Uterus (tissue), 4 donors: ENCODE data around the gene SURF4. TPM values are rescaled to one million over a fixed set of nuclear protein-coding genes. Genes with fewer than 3 reads are reported as not detected.

ENCODE experiments used
- DNase-seq, 2 donors: peaks; one replicate each; pipeline ENCODE4 v3.0.0-alpha.2; 2019 to 2020
- H3K27ac ChIP-seq, 2 donors: fragments of 200-600 bp; sonication (generic); 1 replicate in 1 of 2; 2 replicates in 1 of 2; pipeline ENCODE4 v1.5.1; 2016 to 2018
- H3K27me3 ChIP-seq, 2 donors: fragments of 200-600 bp; sonication (generic); one replicate each; pipeline ENCODE4 v1.5.1; 2018 to 2019; ENCODE audit warnings: control low read depth in 1 of 2
- H3K36me3 ChIP-seq, 2 donors: fragments of 200-600 bp; sonication (generic); one replicate each; pipeline ENCODE4 v1.5.1; 2019; ENCODE audit warnings: control low read depth in 1 of 2
- H3K4me1 ChIP-seq, 2 donors: fragments of 200-600 bp; sonication (generic); one replicate each; pipeline ENCODE4 v1.5.1; 2018 to 2019; ENCODE audit warnings: control low read depth in 1 of 2
- H3K4me3 ChIP-seq, 2 donors: fragments of 200-600 bp; sonication (generic); 1 replicate in 1 of 2; 2 replicates in 1 of 2; pipeline ENCODE4 v1.5.1; 2018 to 2019; ENCODE audit warnings: mild to moderate bottlenecking in 1 of 2
- H3K9me3 ChIP-seq, 2 donors: fragments of 200-600 bp; sonication (generic); one replicate each; pipeline ENCODE4 v1.5.1; 2019; ENCODE audit warnings: control low read depth in 1 of 2
- CTCF ChIP-seq, 4 experiments: fragments of 200-600 bp in 2 of 4; fragments of 450-650 bp in 2 of 4; sonication (generic) in 2 of 4; IDR thresholded peaks; one replicate each; pipeline ENCODE4 v1.5.1; 2016 to 2019; ENCODE audit warnings: antibody characterized with exemption in 4 of 4, mild to moderate bottlenecking in 2 of 4, moderate library complexity in 1 of 4
- POLR2A ChIP-seq, 2 donors: fragments of 450-650 bp; IDR thresholded peaks; one replicate each; pipeline ENCODE4 v1.6.1; 2016; ENCODE audit warnings: antibody characterized with exemption in 2 of 2, mild to moderate bottlenecking in 1 of 2, moderate library complexity in 1 of 2
- intact Hi-C: fragments of 100-400 bp; cut with DNase I; formaldehyde crosslinking; loops from one replicate; pipeline ENCODE4 v1.15.1; 2023; ENCODE audit warnings: low total_unique reads
- total RNA-seq, 4 donors: library from RNA; depleted of rRNA in 3 of 4; stranded (reverse); fragments of >200 nt in 3 of 4; gene quantifications; one replicate each; pipeline versions ENCODE4 v1.1.0 to v1.2.4, GENCODE V29; 2014 to 2023
- donor health status: DM: yes; HTN: yes; CAD: no.

Gene SURF4
- total RNA-seq, 4 donors from 2014 or later: 74.7 to 262 (median 108) TPM

GRCh38 chr9:133415170-133415569 lies 39.3 kb upstream of the SURF4 start:
- H3K9me3 ChIP-seq: no peaks in the 10 kb centered on the region
- TF ChIP-seq CTCF (IDR thresholded peaks at IDR 0.05) (no peak), POLR2A (IDR thresholded peaks at IDR 0.05) (no peak)
- H3K4me3 ChIP-seq: no peak overlapping the region
- peaks cover 0 to 8% of the 10 kb centered on the region in 2 donors for H3K4me1 ChIP-seq
- DNase-seq: no peak
- intact Hi-C loops: no loop called here
- H3K27me3 ChIP-seq: no peaks in the 10 kb centered on the region
- H3K36me3 ChIP-seq: no peaks in the 10 kb centered on the region
- H3K27ac ChIP-seq: no peak overlapping the region

- Histone ChIP-seq H3K4me1 (no peaks in the 10 kb centered on the region), H3K4me3 (no peak overlapping the region), H3K27me3 (no peaks in the 10 kb centered on the region), H3K36me3 (no peaks in the 10 kb centered on the region), H3K27ac (no peak overlapping the region), H3K9me3 (no peaks in the 10 kb centered on the region)
- DNase-seq: no peak
- intact Hi-C loops: loop anchor here (5.0 kb wide), 1 partner anchor 79 kb away; no protein-coding TSS in a partner anchor
- TF ChIP-seq CTCF (IDR thresholded peaks at IDR 0.05): no peak
These were observed 32.2 kb upstream of the SURF4 start for GRCh38 chr9:133408042-133408441.

GRCh38 chr9:133406480-133407307 lies 30.8 kb upstream of the SURF4 start:
- H3K27me3 ChIP-seq: no peaks in the 10 kb centered on the region
- no peaks in the 10 kb centered on the region for H3K4me1 ChIP-seq
- DNase-seq: peak; percentile 60 to 62
- H3K36me3 ChIP-seq: no peaks in the 10 kb centered on the region
- intact Hi-C loops: loop anchor here (5.0 kb wide), 1 partner anchor 81 kb away; no protein-coding TSS in a partner anchor
- no peaks in the 10 kb centered on the region for H3K9me3 ChIP-seq
- no peak overlapping the region for H3K4me3 ChIP-seq
- H3K27ac ChIP-seq: no peak overlapping the region
- TF ChIP-seq POLR2A (IDR thresholded peaks at IDR 0.05) (no peak), CTCF (IDR thresholded peaks at IDR 0.05) (peak; percentile 66 to 82 (median 80))

DNA sequence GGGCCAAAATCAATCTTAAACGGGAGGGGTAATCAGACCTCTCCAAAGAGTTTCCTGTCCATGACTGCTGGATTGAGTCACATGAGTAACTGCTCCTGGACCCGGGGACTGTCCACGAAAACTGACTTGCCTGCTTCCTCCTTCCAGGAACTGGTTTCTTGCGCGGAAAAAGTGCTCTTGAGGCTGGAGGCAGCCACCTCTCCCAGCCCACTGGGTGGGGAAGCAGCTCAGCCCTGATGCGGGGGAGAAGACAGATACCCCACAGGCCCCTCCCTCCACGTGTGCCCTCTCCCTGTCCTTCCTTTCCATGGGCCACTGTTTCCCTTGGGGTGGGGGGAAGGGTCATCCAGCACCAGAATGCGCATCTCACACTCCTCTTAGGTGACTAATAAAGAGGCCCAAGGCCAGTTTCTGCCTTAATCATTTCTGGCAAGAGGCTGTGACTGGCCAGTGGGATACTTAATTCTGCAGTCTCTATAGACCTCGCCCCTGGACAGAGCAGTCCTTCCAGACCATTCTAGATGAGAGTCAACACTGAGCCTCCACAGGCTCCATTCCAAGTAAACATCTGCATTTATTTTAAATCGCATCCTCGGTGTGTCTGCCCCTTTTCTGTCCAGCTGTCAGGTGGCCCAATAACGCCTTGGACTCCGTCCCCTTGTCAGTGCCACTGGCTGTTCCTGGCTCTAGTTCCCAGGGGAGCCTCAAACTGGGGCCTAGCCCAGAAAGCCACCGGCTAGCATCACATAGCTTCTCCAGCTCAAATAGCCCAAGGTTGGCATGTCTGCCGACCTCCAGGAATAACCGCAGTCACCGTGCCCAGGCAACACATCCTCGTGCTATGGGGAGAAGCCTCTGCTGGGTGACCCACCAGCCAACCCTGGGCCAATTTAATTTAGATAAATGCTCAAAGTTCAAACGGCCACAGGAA lies 29.9 kb upstream of the SURF4 start:
- intact Hi-C loops: loop anchor here (5.0 kb wide), 1 partner anchor 82 kb away; no protein-coding TSS in a partner anchor
- Histone ChIP-seq H3K27me3 (no peaks in the 10 kb centered on the region), H3K4me1 (no peaks in the 10 kb centered on the region)

More for the DNA sequence above, 29.9 kb upstream of the SURF4 start:
- H3K36me3 ChIP-seq: no peaks in the 10 kb centered on the region
- DNase-seq: peak in 1 of 2 donors; percentile 30
- H3K4me3 ChIP-seq: no peak overlapping the region
- H3K9me3 ChIP-seq: no peaks in the 10 kb centered on the region
- H3K27ac ChIP-seq: no peak overlapping the region
- TF ChIP-seq CTCF (IDR thresholded peaks at IDR 0.05): no peak
- no peak for TF ChIP-seq POLR2A (IDR thresholded peaks at IDR 0.05)
